Activated CD4-positive, alpha-beta T cell treated with anti-CD3 and anti-CD28 coated beads, Interleukin-2, Interleukin-6, amounts not matched to agents 100 ng/mL and 50 ng/mL, durations not matched to agents 16 hours and 8 hours (primary cell): Measurements from ENCODE around the gene DHRS13.

Source experiments
- DNase-seq: peaks from one replicate; pipeline ENCODE4 v3.0.0-alpha.2; 2020

The DHRS13 gene, protein sequence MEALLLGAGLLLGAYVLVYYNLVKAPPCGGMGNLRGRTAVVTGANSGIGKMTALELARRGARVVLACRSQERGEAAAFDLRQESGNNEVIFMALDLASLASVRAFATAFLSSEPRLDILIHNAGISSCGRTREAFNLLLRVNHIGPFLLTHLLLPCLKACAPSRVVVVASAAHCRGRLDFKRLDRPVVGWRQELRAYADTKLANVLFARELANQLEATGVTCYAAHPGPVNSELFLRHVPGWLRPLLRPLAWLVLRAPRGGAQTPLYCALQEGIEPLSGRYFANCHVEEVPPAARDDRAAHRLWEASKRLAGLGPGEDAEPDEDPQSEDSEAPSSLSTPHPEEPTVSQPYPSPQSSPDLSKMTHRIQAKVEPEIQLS

DNA sequence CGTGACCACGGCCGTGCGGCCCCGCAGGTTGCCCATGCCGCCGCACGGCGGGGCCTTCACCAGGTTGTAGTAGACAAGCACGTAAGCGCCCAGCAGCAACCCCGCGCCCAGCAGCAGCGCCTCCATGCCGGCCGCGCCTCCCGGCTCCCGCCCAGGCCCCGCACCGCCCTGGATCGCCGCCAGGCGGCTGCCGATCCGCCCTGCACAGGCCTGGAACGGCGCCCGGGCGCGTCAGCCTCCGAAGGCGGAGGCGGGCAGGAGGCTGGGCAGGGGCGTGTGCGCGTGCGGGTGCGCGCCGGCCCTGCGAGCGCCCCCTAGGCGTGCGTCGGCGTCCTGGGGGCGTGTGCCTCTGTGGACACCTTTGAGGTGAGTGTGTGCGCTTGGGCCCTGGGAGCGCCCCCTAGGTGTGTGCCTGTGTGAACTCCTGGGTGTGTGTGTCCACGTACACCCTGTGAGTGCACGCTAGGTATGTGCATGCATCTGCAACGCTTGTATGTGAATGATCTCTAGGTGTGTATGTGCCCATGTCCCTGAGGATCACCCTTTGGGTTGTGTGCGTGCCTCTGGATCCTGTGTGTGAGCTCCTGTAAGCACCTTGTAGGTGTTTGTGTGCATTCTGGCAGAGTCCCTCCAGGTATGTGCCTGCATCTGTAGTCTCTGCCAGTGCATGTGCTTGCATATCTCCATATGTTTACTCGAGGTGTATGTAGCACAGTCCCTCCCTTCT lies at the start of gene DHRS13:
Gene DHRS13, minus strand, starts transcription at position 261 of the 727 bp plus-strand sequence. Its CDS starts 135 bp downstream, at position 126.
- peak; percentile 97 for DNase-seq

DNA sequence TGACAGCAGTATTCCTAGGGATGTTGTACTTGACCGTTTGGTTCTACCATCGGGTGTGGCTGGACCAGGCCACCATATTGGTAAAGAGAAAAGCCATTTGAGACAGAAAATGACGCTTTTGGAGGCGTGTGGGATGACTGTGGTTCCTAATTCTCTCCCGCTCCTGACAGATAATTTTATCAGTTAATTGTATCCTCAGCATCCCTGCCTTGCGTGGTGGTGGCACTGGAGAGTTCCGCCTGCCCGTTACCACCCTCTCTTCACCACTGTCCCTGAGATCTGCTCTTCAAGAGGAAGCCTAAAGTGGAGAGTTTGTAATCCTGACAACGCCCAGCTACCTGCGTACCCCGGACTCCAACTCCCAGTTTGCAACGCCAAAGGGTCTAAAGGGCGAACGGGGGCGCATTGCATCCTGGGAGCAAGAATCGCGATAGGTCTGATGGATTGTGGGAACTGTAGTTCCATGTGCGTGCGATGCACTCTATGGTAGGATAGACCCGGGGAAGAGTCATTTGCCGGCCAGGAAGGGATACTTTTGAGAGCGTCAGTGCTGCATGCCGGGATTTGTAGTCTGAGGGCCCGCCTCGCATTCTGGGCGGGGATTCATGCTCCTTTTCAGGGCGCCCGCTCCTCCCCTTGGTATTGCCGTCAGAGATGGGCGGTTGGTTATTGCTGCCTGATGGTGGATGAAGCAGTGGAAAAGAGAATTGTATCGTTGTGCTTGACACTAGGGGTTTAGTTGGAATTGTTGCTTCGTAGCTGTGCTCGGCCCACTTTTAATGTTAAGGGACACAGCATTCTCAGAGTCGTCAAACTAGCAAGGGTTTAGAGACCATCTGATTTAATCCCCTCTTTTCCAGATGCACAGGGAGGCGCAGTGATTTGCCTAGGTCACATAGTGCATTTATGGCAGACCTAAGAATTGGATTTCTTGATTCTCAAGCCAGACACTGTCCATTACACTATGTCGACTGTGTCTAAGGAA lies 49.4 kb upstream of the DHRS13 start:
- peak; percentile 98 for DNase-seq

GRCh38 chr17:28951428-28951990 lies 48.6 kb upstream of the DHRS13 start, which contains the start of gene PHF12:
Gene PHF12, minus strand, starts transcription at chr17:28951518. Its CDS starts 558 bp downstream, at chr17:28950960.
- peak; percentile 100 for DNase-seq

- no peak for DNase-seq
Measured at GRCh38 chr17:28950752-28951427, 48.0 kb upstream of the DHRS13 start.

- peak; percentile 59 for DNase-seq
Measured at GRCh38 chr17:28950017-28950751, 47.3 kb upstream of the DHRS13 start.

GRCh38 chr17:28949185-28950016 lies 46.5 kb upstream of the DHRS13 start:
- DNase-seq: peak; percentile 63

GRCh38 chr17:28948873-28949184 lies 46.0 kb upstream of the DHRS13 start:
- DNase-seq: no peak

DNA sequence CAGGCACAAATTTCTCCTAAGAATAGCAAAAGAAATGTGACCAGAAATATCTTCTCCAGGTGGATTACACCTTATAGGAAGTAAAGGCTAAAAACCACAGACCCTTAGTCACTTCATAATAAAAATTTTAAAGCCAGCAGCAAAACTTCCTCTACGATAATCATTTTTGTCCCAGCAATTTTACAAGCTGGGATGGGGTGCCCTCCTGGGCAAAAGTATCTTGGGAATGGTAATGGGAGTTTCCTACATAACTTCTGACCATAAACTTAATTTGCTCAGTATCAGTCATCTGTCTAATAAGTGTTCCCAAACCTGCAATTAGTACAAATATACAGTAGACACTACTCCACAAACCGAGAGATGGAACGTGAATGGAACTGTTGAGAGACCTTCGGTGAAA lies 45.5 kb upstream of the DHRS13 start:
- no peak for DNase-seq

DNA sequence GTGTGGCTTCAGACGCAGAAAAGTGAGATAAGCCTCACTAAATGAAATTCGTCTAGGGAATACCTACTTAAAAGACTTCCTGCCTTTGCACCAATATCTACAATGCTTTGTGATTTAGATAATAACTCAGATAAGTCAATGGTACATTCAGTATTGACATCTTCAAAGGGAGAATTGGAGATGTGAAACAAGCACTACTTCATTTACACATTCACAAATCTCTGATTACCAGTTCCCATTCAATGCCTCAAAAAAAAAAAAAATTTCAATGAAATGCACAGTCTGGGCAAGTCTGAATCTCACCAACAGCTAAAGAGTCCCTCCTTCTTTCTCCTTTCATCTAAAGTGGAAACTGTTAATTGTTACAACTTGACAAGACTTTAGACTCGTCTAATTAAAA lies 44.8 kb upstream of the DHRS13 start:
- no peak for DNase-seq

DNA sequence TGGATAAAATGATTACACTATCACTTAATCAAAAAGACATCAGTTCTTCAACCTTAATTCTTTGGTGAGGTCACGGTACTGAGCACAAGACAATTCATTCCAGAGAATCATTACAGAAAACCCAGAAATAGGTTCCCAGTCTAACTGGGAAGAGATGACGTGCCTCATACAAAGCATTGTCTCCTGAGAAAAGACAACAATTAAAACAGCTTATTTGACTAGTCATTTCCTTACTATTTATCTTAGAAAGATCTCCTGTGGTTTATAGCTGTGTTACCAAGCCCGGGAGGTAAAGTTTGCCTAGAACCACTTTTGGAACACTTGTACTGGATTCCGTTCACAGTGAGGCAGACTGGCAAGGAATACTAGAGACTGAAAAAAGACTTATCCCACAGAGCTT lies 43.4 kb upstream of the DHRS13 start:
- peak; percentile 49 for DNase-seq

DNA sequence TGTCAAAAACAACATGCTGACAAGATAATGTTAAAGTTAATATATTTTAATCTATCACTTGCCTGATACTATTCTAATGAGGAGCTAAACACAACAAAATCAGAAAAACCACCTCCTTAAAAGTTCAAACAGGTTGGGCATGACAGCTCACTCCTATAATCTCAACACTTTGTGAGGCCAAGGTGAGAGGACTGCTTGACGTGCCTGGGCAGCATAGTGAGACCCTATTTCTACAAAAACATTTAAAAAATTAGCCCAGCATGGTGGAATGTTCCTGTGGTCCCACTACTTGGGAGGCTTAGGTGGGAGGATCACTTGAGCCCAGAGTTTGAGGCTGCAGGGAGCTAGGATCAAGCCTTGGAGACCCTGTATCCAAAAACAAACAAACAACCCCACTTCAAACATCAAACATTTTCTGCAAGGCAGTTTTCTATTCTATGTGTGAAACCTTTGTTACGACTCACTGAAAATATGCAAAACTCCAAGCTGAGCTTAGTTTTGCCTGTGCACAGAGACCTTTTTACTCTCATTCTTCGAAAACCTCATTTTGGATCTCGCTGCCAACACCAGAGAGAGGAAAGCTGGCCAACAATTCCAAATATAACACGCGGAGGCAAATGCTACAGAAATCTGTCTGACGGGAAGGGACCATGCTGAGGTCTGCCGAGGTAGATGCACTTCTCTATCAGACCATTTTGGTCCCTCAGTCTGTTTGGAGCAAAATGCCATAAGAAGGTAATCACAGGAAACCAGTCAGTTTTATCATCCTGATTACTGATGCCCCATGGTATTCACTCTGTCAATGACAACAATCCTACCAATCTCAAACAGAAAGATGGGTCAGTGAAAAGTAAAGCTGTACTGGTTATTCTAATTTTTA lies 42.2 kb upstream of the DHRS13 start:
- DNase-seq: no peak

DNA sequence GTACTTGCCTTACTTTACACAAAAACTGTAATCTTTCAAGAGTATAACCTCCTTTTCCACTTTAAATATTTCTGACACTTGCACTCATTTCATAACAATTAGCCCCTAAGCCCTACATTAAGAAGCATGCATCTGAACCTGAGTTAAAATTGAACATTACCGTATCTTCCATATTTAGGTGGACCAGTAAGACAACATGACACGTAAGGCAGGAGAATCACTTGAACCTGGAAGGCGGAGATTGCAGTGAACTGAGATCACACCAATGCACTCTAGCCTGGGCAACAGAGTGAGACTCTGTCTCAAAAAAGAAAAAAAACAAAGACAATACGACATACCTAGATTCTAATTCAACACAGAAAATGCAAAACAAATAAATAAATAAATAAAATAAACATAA lies 41.5 kb upstream of the DHRS13 start:
- DNase-seq: no peak

GRCh38 chr17:28942925-28943324 lies 40.0 kb upstream of the DHRS13 start:
- no peak for DNase-seq

DNA sequence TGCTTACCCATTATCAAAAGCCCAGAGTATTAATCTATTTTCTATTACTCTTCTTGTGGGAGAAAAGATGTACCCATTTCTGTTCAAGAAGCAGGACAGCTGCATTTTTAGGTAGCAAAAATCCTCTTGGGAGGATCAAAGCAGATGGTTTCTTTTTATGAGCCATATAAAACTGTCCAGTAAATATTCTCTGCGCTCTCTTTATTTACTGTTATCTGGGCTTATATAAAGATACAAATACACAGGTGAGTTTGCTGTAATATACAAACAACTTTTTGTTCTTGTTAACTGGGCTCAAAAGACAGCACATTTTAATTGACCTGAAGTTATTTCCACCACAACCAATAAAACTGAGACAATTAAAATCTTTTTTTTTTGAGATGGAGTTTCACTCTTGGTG lies 38.4 kb upstream of the DHRS13 start:
- no peak for DNase-seq

DNA sequence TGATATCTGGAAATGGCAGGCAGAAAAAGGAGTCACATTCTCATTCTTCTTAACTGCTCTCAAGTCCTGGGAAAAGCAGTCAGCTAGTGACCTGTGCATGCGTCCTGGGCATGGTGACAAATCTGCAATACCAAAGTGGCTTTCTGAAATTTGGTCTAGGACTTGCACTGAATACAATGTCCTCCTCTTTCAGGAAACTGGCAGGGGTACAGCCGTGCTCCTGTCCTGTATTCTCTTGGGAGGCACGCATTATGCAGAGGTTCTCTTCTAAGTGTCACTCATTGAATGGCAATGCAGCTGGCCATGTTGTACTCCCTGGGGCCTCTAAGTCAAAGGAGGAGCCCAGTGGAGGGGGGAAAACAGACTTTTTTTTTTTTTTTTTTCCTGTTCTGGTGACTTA lies 37.8 kb upstream of the DHRS13 start:
- DNase-seq: no peak

DNA sequence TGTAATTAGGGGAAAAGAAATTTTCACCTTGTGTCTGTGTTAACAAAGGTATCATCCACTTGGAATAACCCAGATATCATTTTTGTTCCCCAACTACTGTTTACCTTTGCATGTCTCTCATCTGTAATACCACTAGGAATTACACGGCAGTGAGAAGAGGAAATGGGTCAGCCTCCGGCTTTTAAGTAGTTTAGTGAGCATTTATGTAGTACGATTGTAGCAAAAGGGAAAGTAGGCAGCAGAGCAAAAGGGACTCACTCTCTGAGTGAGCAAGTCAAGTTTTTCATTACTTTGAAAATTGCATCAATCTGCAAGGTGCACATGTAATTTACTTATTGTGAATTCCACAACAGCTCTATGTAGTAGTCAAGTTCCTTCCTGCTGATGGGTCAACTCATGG lies 37.3 kb upstream of the DHRS13 start:
- DNase-seq: no peak

DNA sequence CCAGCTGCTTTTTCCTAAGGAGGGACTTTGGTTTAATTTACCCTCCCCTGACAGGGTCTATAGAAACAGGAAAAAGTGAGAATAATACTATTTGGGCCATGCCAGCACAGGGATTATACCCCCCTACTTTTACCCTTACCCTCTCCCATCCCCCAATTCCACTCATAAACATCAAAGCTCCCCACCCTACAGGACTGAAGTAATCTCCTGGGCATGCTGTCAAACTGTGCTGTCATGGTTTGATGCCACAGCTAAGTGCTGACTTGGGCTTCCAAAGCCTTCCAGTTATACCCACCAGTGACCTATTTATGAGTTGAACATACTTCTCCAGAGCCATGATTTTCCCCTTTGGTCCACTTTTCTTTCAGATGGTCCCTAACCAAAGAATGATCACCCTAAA lies 35.7 kb upstream of the DHRS13 start:
- DNase-seq: no peak

DNA sequence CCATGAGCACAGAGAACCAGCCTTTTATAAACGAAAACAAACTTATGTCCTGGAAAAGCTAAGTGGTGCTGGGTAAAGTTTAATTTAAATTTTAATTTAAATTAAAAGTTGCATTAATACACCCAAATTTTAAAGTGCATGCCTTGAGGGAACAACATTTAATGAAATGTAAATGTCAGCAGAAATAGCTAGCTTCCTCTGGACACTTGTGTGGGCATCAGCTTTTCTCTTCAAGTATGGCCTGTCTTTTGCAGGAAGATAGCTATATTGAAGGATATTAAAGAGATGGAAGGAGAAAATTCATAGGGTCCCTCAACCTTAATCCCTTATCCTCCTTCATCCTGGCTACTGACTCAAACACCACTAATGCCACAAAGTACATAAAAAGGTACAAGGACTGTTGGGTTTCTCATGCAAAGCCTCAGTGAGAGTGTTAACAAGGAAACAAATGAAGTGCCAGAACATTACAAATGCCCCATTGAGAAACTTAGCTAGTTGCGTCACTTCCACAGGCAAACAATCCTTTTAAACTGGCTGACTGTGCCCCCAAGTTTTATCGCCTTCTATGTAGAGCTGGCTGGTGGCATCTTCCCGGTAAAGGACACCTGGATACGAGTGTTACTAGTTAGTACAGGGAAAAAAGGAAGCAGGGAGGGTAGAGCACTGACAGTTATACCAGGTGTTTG lies 34.3 kb upstream of the DHRS13 start:
- DNase-seq: no peak
